ENCODE results near the gene BTNL9. TPM values are rescaled to one million over a fixed set of nuclear protein-coding genes. Genes with fewer than 3 reads are reported as not detected.

BTNL9 gene
- total RNA-seq, 4 donors from 2014 or later: 24.9 to 54.9 (median 47.5) TPM

GRCh38 chr5:181105391-181106025 lies 65.4 kb downstream of the BTNL9 start:
- Histone ChIP-seq H3K27me3 (peaks cover 0 to 44% of the 10 kb centered on the region in 2 donors), H3K27ac (no peak overlapping the region), H3K4me1 (peaks cover 0 to 1% (median under 1%) of the 10 kb centered on the region in 4 donors), H3K9me3 (no peaks in the 10 kb centered on the region), H3K4me3 (no peak overlapping the region), H3K36me3 (no peaks in the 10 kb centered on the region)
- TF ChIP-seq CTCF (IDR thresholded peaks at IDR 0.05) (no peak), POLR2A (IDR thresholded peaks at IDR 0.05) (no peak), EP300 (IDR thresholded peaks at IDR 0.05) (no peak)
- DNase-seq (ENCODE audit: low spot score in 2 of 2): no peak
- 33 to 48% methylated on average over 7 of the region's 7 CpGs for WGBS, 2 donors

GRCh38 chr5:181107699-181108098 lies 67.6 kb downstream of the BTNL9 start:
- no peak for DNase-seq (ENCODE audit: low spot score in 2 of 2)
- 70 to 76% methylated on average over 9 of the region's 9 CpGs for WGBS, 2 donors
- no peaks in the 10 kb centered on the region for H3K36me3 ChIP-seq
- no peaks in the 10 kb centered on the region for H3K9me3 ChIP-seq
- no peaks in the 10 kb centered on the region for H3K4me1 ChIP-seq
- no peak overlapping the region for H3K27ac ChIP-seq
- H3K4me3 ChIP-seq: no peak overlapping the region
- TF ChIP-seq POLR2A (IDR thresholded peaks at IDR 0.05) (no peak), CTCF (IDR thresholded peaks at IDR 0.05) (no peak), EP300 (IDR thresholded peaks at IDR 0.05) (no peak)
- peaks cover 0 to 60% of the 10 kb centered on the region in 2 donors for H3K27me3 ChIP-seq

GRCh38 chr5:181108578-181109165 lies 68.6 kb downstream of the BTNL9 start:
- peaks cover 0 to 60% of the 10 kb centered on the region in 2 donors for H3K27me3 ChIP-seq
- H3K4me3 ChIP-seq: no peak overlapping the region
- H3K36me3 ChIP-seq: no peaks in the 10 kb centered on the region
- 66% methylated on average over 8 to 13 of the region's 14 CpGs for WGBS, 2 donors
- no peaks in the 10 kb centered on the region for H3K4me1 ChIP-seq
- H3K27ac ChIP-seq: no peak overlapping the region
- DNase-seq (ENCODE audit: low spot score in 2 of 2): no peak
- TF ChIP-seq POLR2A (IDR thresholded peaks at IDR 0.05): no peak
- TF ChIP-seq EP300 (IDR thresholded peaks at IDR 0.05): no peak
- TF ChIP-seq CTCF (IDR thresholded peaks at IDR 0.05): no peak
- peaks cover 0 to under 1% (median 0%) of the 10 kb centered on the region in 4 donors for H3K9me3 ChIP-seq

GRCh38 chr5:181109489-181110013 lies 69.5 kb downstream of the BTNL9 start:
- Histone ChIP-seq H3K4me3 (no peak overlapping the region), H3K27ac (no peak overlapping the region), H3K36me3 (no peaks in the 10 kb centered on the region), H3K9me3 (peaks cover 0 to 9% (median 0%) of the 10 kb centered on the region in 4 donors), H3K27me3 (peaks cover 0 to 69% of the 10 kb centered on the region in 2 donors), H3K4me1 (no peaks in the 10 kb centered on the region)
- DNase-seq (ENCODE audit: low spot score in 2 of 2): no peak
- WGBS, 2 donors: 47 to 53% methylated on average over 11 of the region's 11 CpGs
- TF ChIP-seq EP300 (IDR thresholded peaks at IDR 0.05): no peak
- no peak for TF ChIP-seq POLR2A (IDR thresholded peaks at IDR 0.05)
- no peak for TF ChIP-seq CTCF (IDR thresholded peaks at IDR 0.05)

- WGBS, 2 donors: 82 to 84% methylated on average over 5 of the region's 5 CpGs
- no peak for TF ChIP-seq POLR2A (IDR thresholded peaks at IDR 0.05)
- no peak for TF ChIP-seq CTCF (IDR thresholded peaks at IDR 0.05)
- no peak for TF ChIP-seq EP300 (IDR thresholded peaks at IDR 0.05)
- Histone ChIP-seq H3K27me3 (peaks cover 0 to 77% of the 10 kb centered on the region in 2 donors), H3K9me3 (peaks cover 0 to 9% (median 0%) of the 10 kb centered on the region in 4 donors), H3K27ac (no peak overlapping the region), H3K4me3 (no peak overlapping the region), H3K36me3 (no peaks in the 10 kb centered on the region), H3K4me1 (peaks cover 0 to 6% (median 0%) of the 10 kb centered on the region in 4 donors)
- DNase-seq (ENCODE audit: low spot score in 2 of 2): no peak
Observed at GRCh38 chr5:181111010-181111409, 70.9 kb downstream of the BTNL9 start.
